CMK (cell line): ENCODE data around the gene DNAJC7.
"Not testable (repeated sequence)": the region's sequence is repeated elsewhere in the genome, so short reads cannot be mapped to it uniquely, and the experiment has no call there.

ENCODE experiments used
- DNase-seq: peaks from one replicate; pipeline ENCODE4 v3.0.0-alpha.2; 2010; ENCODE audit warnings: low read depth

DNAJC7 gene

DNA sequence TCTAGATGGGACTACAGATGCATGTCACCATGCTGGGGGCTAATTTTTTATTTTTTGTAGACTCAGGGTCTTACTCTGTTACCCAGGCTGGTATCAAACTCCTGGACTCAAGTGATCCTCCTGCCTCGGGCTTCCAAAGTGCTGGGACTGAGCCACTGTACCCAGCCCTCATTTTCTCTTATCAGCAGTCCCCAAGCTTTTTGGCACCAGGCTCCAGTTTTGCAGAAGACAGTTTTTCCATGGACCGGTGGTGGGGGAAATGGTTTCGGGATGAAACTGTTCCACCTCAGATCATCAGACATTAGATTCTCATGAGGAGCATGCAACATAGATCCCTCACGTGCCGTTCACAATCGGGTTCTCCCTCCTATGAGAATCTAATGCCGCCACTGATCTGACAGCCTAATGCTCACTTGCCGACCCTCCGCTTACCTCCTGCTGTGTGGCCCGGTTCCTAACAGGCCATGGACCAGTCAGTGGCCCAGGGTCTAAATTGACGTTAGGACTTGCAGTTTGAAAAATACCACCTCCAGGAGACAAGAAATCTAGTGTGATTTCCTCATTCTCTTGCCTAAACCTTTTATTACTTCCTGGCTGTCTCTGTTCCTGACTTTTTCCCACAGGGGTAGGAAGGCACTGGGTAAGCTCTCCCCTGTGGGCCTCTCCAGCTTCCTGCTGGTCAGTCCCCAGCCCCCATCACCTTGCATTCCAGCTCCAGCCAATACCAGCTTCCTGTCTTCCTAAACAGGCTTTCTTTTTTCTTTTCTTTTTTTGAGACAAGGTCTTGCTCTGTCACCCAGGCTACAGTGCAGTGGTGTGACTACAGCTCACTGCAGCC lies 60.0 kb downstream of the DNAJC7 start:
- DNase-seq, result no peak

DNA sequence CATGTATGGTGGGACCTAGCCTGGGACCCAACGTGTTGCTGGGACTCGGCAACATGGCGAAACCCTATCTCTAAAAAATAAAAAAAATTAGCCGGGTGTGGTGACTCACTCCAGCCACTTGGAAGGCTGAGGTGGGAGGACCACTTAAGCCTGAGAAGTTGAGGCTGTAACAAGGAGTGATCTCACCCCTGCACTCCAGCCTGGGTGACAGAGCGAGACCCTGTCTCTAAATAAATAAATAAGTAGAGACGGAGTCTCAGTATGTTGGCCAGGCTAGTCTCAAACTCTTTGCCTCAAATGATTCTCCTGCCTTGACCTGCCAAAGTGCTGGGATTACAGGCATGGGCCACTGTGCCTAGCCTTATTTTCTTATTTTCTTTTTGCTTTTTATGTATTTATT lies 60.7 kb downstream of the DNAJC7 start:
- no peak for DNase-seq

- DNase-seq, result no peak
Measured at GRCh38 chr17:41948762-41949460, 68.3 kb downstream of the DNAJC7 start.

GRCh38 chr17:41944943-41945342 lies 72.3 kb downstream of the DNAJC7 start:
- DNase-seq, result no peak

DNA sequence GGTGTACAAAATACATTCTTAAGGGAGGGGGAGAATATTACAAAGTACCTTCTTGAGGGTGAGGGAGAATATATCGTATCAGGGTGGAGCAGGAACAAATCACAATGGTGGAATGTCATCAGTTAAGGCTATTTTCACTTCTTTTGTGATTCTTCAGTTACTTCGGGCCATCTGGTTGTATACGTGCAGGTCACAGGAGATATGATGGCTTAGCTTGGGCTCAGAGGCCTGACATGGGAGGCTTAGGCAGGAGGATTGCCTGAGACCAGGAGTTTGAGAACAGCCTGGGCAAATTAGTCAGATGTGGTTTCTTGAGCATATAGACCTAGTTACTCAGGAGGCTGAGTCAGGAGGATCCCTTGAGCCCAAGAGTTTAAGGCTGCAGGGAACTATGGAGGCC lies 73.7 kb downstream of the DNAJC7 start:
- DNase-seq, result no peak

DNA sequence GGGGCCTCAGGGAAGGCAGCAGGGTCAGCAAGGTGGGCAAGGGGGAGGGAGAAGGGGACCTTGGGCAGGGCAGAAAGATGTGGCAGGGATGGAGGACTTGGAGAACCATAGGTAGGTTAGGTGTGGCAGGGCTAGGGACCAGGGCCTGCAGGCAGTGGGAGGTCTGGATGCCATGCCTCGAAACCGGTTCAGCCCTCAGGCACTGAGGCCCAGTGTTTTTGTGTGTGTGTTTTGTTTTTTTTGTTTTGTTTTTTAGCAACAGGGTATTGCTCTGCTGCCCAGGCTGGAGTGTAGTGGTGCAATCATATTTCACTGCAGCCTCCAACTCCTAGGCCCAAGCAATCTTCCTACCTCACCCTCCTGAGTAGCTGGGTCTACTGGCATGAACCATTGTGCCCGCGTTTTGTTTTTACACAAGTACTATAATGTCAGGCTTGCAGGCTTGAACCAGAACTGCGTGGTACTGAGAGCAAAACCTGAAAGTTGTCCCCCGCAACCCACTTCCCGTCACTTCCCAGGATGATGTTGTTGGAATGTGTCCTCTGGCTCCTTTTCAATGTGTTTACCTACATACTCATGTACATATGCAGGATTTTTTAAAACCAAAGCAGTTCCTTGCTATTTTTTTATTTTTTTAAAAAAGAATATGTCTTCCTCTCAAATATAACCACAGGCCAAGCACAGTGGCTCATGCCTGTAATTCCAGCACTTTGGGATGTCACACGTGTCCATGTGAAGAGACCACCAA lies 74.4 kb downstream of the DNAJC7 start:
- no peak for DNase-seq

DNA sequence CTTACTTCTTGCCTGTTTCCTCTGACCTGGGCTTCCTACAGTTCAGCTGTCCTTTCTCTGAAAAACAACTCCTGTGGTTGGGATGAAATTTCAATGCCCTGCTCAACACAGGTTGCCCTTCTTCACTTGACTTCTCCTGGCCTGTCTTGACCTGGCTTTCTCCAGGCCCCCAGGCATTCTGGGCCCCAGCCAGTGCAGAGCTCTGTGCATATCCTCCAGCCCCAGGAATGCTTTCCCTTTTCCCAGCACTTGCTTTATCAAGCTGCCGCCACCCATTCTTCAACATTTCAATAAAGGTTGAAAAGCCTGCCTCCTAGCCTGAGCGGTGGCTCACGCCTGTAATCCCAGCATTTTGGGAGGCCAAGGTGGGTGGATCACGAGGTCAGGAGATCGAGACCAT lies 76.1 kb downstream of the DNAJC7 start:
- no peak for DNase-seq

- DNase-seq, result no peak
Measured at GRCh38 chr17:41939693-41940090, 77.5 kb downstream of the DNAJC7 start.

DNA sequence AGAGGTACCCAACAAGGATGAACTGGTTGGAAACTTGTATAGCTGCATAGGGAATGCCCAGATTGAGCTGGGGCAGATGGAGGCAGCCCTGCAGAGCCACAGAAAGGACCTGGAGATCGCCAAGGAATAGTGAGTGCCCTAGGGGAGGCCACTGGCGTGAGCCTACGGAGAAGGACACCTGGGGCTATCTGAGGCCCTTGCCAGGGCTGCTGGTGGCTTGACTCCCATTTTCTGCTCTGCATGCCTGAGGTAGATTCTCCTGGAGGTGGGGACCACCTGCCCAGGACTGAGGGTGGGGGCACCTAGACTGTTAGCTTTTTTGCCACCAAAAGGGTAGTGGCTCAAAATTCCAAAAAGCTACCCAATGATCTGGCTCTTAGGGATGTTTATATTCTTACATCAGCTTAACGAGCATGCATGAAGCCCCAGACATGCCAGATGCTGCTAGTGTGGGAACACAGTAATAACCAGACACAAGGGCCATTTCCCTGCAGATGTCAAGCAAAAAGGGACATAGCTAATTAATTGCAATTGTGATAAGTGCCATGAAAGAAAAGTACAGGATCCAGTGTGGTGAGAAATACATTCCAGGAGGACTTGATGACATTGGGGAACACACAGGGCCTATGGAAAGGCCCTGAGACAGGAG lies 78.1 kb downstream of the DNAJC7 start:
- DNase-seq, result no peak

DNA sequence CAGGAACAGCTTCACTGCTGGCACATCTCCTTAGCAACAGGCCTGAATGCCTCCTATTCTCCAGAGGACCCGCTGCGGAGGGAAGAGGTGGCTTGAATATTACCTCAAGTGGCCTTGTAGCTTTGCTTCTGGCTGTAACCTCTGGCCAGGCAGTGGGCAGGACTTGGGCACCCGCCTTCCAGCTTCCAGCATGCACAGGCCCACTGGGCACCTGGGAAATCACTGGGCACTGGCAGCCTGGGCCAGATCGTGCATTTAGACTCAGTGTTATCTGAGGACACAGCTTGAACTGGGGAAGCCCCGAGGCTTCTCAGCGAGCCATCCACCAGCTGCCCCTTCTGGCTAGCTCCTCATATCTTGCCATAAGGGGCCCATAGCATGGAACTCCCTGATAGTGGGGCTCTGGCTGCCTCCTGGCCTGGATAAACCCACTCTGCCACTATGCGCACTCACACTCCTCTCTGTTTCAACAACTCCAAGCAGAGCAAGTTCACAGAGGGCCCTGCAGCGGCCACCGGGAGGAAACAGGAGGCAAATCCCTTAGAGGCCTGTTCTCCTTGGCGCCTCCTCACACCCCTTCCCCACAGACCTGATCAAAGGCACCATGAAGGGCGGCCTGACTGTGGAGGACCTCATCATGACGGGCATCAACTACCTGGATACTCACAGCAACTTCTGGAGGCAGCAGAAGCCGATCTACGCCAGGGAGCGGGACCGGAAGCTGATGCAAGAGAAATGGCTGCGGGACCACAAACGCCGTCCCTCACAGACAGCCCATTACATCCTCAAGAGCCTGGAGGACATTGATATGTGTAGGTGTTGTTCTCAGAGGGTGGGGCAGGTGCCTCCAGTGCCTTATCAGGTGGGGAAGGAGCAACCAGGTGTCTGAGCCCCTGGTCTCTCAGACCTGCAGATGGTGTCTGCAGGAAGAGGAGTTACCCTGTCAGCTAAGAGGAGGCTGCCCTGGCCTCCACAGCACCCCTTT lies 79.0 kb downstream of the DNAJC7 start:
- DNase-seq, result peak; percentile 74

- no peak for DNase-seq
Measured at GRCh38 chr17:41935641-41936040, 81.6 kb downstream of the DNAJC7 start.

- peak; percentile 62 for DNase-seq
Measured at GRCh38 chr17:41932816-41933389, 84.3 kb downstream of the DNAJC7 start.

GRCh38 chr17:41931715-41932114 lies 85.5 kb downstream of the DNAJC7 start:
- DNase-seq, result not testable (repeated sequence)

GRCh38 chr17:41930833-41931156 lies 86.4 kb downstream of the DNAJC7 start:
- DNase-seq, result not testable (repeated sequence)

GRCh38 chr17:41930009-41930832 lies 87.0 kb downstream of the DNAJC7 start, which contains the start of gene ODAD4:
TSS of gene ODAD4 (plus strand) at chr17:41930617. CDS start at chr17:41930724, 107 bp downstream.
- DNase-seq, result peak; percentile 87

GRCh38 chr17:41928693-41929251 lies 88.5 kb downstream of the DNAJC7 start:
- DNase-seq, result no peak
